A204.1 (cell line): ENCODE results near the gene TBX10.
"Not testable (repeated sequence)": the region's sequence is repeated elsewhere in the genome, so short reads cannot be mapped to it uniquely, and the experiment has no call there.

ENCODE experiments used
- FAIRE-seq: peaks from 2 replicates; lab custom pipeline; 2012; peaks lifted over from hg19 to GRCh38; lab: Jason Lieb, UNC

TBX10 gene

DNA sequence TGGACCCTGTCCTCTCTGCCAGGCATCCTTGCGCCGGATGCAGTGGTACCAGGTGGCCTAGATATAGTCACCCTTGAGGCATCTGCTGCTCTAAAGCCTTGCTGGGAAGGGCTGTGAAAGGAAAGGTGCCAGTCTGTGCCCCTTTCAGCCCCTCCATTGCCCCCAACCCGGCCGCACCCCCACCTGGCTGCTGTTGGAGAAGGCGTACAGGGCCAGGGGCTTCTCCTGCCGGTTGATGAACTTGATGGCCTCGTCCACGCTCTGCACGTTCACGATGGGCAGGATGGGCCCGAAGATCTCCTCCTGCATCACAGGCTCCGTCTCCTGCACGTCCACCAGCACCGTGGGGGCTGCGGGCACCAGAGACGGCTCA, 24.6 kb upstream of the TBX10 start:
- FAIRE-seq, result no peak

DNA sequence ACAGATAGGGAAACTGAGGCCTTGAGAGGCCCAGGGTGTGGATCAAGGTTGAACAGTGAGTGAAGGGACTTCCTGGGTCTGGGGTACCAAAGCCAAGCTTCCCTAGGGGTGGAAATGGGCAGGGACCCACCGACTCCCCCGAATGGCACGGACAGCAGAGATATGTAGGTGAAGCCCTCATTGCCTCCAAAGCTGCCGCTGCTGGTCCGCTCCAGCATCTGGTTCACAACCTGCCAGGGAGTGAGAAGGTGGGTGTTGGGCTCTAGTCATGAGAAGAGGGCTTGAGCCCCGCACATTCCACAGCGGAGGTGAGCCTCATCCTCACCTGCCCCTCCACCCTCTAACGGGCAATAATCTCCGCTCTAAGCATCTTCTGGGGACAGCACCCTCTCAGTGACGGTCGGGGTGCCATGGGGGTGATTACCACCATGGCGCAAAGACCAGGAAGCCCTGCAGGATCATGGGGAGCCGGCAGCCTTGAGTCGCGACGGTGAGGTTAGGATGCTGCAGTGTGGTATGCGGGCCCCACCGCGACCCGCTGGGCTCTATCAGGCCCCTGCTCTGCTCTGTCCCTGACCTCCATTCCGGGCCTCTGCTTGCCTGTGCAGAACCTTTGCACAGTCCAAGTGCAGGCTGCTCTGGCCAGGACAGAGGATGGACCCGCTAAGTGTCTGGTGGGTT, 24.1 kb upstream of the TBX10 start:
- FAIRE-seq, result no peak

DNA sequence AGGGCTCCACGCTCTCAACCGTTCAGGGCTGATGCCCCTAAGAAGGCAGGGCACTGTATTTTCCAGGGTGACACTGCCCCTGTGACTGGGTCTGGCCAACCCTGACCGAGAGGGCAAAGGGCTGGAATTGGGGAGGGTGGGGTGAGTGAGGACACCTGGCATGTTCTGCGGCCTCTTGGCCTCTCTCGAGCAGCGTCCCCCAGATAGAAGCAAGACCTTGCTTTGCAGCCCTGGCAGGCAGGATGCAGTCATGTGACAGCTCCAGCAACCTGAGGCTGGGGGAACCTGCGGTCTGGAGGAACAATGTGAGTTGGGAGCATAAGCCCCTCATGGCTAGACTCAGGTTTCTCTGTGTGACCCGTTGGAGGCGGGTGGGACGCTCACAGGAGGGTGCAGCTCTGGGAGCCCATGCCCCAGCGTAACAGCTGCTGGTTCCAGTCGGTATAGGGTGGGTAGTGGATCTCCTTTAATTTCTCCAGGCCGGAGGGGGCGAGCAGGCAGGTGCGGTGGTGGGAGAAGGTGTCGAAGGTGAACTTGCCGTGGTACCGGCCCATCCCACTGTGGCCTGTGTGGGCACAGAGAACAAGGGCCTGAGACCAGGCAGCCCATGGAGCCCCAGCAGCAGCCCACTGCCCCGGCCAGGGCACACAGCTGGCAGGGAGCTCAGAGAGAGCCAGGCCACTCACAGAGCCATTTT, 23.4 kb upstream of the TBX10 start:
- FAIRE-seq, result no peak

DNA sequence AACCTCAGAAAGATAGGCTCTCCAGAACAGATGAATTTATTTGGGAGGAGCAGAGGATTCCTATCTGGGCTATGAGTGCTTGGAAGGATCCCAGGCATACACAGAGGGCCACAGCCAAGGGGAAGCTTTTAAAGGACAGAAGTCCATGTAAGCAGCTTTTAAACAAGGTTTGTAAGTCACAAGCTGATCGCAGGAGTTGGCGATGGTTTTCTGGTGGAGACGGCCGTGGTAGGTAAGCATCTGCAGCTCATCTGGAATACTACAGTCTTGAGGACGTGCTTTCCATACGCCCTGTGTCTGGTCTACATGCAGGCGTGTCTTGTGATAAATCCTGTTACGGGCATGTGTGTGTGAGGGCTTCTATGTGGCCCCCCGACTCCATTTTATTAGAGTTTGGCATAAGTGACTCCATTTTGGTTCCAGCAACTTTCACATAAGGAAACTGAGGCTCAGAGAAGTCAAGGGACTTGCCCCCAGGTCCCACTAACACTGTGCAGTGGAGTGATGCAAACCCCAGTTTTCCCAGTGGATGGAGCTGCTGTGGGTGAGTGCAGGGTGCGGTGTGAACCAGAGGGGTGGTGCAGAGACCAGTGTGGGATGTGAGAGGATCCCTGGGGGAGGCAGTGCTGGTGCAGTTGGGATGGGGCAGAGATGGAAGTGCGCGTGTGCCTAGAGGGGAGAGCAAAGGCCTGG, 22.7 kb upstream of the TBX10 start:
- FAIRE-seq, result no peak

GRCh38 chr11:67660752-67661151, 21.2 kb upstream of the TBX10 start:
- not testable (repeated sequence) for FAIRE-seq

GRCh38 chr11:67659651-67660165, 20.1 kb upstream of the TBX10 start:
- peak; percentile 57 for FAIRE-seq

DNA sequence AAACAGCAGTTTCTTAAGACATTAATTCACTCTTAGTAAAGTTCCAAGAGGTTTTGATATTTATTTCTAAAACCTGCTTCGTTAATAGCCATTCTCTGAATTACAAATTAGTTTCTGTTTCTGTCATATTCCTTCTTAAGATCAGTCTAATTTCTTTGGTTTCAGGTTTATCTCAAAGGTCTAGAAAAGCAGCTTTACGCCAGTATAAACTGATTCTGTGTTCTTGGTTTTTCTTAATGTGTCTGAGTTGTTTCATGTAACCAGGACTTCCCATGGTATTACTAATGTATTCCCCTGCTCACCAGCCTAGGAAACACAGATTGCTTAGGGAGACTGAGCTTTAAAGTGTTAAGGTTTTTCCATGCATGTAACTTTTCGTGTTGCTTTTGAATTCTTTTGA, 17.7 kb upstream of the TBX10 start:
- FAIRE-seq, result no peak

GRCh38 chr11:67656278-67656922, 16.8 kb upstream of the TBX10 start:
- FAIRE-seq, result no peak

GRCh38 chr11:67654225-67654624, 14.7 kb upstream of the TBX10 start:
- FAIRE-seq, result no peak

DNA sequence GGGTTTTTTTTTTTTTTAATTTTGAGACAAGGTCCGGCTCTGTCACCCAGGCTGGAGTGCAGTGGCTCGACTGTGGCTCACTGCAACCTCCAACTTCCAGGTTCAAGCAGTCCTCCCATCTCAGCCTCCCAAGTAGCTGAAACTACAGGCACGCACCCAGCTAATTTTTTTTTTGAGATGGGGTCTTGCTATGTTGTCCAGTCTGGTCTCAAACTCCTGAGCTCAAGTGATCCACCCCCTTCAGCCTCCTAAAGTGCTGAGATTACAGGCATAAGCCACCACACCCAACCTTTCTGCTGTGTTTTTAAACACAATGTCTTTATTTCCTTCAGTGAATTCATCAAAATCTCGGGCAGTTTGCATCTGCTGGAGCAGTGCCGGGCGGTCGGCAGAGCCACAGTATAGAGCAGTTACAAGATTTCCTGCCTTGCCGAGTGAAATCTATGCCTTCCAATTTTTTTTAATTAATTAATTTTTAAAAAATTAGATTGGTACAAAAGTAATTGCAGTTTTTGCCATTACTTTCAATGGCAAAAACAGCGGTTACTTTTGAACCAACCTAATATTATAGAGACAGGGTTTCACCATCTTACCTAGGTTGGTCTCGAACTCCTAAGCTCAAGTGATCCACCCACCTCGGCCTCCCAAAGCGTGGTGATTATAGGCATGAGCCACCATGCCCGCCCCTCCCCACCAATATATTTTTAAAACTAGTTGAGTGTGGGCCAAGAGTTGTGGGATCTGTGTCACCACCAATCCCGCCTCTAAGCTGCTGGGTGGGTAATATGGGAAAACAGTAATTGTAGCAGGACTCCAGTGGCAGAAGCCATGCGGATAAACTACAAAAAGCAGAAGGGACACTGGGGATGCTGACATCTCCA, 13.6 kb upstream of the TBX10 start:
- no peak for FAIRE-seq

- FAIRE-seq, result no peak
Observed at GRCh38 chr11:67651976-67652781, 12.6 kb upstream of the TBX10 start.

DNA sequence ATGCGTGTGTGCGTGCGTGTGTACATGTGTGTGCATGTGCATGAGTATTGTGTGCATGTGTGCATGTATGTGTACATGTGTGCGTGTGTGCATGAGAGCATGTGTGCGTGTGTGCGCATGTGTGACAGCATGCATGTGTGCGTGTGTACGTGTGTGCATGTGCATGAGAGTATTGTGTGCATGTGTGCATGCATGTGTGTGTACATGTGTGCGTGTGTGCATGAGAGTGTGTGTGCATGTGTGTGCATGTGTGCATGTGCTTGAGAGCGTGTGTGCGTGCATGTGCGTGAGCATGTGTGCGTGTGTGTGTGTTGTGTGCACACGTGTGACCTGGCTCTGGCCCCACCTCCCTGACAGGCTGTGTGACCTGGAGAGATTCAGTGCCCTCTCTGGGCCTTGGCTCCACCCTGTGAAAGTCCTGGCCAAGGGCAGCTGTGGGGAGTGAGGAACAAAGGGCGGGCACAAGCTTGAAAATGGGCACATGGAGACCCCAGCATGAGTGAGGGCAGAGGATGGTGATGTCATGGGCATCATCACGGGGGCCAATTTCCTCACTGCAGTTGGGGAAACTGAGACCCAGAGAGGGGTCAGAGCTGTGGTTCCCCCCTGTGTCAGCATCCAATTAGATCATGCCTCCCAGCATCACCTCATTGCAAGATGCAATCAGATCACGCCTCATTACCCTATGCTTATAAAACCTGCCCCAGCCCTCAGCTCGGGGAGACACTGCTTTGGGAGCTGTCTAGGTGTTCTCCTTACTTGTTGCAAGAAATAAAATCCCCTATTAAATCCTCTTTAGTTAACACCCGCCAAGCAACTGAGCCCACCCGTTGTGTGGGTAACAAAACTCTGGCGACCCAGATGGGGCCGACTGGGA, 10.3 kb upstream of the TBX10 start:
- FAIRE-seq, result no peak

DNA sequence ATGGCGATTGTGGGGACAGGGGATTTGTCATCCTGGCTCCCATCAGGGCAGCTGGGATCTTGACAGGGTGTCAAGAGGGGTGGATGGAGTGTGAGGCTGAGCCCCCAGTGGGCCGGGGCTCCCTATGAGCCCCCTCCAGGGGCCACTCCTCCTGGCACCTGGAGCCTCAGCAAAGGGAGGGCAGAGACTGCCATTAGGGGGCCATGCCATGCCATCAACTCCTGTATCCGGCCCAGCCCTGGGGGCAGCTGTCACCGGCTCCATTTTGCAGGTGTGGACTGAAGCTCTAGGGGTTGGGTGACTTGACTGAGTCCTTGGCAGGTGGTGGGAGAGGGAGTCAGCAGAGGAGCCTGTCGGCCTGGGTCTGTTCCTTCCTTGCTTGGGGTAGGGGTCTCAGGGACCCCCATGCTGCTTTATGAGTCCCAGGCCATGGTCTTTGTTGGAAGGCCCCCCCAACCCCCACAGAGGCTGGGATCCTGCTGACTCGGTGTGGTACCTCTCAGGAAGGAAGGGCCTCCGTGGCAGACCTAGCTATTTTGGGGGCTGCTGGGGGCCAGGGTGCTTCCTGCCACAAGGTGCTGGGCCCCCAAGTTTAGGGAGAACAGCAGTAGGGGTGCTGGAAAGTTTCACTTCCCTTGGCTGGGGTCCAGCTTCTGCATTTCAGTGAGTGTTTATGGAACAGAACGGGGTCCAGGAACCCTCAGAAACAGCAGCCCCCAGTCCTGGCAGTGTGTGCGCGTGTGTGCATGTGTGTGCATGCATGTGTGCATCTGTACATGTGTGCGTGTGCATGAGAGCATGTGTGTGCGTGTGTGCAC, 9.4 kb upstream of the TBX10 start:
- no peak for FAIRE-seq

- no peak for FAIRE-seq
Observed at GRCh38 chr11:67648140-67648795, 8.7 kb upstream of the TBX10 start.

DNA sequence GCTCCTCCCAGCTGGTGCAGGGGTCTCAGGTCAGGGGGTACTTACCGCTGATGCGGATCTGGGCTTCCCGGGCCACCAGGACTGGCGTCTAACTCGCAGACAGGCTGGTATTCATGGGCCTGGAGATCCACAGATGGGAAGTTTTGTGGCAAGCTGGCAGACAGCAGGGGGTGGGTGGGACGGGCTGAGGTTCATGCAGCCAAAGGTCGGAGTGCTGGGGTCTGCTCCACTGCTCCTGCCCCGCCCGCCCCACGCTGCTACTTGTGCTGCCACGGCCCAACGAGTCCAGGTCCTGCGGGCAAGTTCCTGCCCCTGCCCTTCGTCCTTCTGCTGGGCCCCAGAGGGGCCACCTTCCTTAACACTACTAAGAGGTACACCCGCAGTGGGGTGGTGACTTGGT, 7.9 kb upstream of the TBX10 start:
- FAIRE-seq, result no peak

GRCh38 chr11:67646535-67647336, 7.2 kb upstream of the TBX10 start:
- FAIRE-seq, result no peak
